ENCODE measurements around the gene OR51B6.

DNA sequence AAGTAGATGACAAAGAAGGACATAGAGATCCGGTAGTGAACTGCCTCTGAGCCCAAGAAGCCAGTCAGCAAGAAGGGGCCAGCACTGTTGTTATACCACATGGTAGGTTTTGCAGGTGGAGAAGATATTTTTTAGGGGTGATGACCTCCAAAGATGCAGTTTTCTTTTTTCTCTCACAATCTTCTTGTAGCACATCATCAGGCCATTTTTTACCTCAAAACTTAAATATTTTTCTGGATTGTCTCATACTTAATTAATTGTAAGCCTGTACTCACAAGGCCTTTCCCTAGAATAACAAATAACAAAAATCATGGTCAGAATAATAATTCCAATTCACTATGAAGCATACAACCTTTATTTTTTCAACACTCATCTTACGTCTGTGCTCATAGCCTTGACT, 49.5 kb upstream of the OR51B6 start, which contains the start of gene OR51B4:
- TF ChIP-seq, protein P1, sequence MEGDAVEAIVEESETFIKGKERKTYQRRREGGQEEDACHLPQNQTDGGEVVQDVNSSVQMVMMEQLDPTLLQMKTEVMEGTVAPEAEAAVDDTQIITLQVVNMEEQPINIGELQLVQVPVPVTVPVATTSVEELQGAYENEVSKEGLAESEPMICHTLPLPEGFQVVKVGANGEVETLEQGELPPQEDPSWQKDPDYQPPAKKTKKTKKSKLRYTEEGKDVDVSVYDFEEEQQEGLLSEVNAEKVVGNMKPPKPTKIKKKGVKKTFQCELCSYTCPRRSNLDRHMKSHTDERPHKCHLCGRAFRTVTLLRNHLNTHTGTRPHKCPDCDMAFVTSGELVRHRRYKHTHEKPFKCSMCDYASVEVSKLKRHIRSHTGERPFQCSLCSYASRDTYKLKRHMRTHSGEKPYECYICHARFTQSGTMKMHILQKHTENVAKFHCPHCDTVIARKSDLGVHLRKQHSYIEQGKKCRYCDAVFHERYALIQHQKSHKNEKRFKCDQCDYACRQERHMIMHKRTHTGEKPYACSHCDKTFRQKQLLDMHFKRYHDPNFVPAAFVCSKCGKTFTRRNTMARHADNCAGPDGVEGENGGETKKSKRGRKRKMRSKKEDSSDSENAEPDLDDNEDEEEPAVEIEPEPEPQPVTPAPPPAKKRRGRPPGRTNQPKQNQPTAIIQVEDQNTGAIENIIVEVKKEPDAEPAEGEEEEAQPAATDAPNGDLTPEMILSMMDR (conservative IDR thresholded peaks at IDR 0.05; ENCODE audit: low read depth, low read length) = no peak
- no peak for TF ChIP-seq EZH2 (IDR thresholded peaks at IDR 0.05; ENCODE audit: borderline replicate concordance, low read depth, low read length, poor library complexity, severe bottlenecking)

All from A673 (cell line).